ENCODE data around the gene CCDC190.

Gene CCDC190

DNA sequence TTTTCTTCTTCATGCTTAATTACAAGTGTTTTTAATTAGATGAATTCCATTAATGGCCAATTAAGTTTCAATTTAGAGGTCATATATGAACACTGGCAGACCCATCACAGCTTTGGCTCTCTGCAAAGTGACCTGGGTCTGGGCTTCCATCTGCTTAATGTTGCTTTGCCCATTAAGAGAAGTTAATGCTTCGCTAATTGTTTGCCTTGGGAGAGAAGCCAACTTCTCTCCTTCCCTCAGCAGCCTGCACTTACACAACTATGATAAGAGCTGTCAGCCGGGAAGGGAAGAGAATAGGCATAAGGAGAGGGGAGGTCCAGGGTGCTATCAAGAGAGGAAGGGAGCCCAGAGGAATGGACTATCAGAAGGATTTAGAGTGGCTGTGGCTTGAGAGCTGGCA lies 29.0 kb upstream of the CCDC190 start:
- TF ChIP-seq, protein P1, sequence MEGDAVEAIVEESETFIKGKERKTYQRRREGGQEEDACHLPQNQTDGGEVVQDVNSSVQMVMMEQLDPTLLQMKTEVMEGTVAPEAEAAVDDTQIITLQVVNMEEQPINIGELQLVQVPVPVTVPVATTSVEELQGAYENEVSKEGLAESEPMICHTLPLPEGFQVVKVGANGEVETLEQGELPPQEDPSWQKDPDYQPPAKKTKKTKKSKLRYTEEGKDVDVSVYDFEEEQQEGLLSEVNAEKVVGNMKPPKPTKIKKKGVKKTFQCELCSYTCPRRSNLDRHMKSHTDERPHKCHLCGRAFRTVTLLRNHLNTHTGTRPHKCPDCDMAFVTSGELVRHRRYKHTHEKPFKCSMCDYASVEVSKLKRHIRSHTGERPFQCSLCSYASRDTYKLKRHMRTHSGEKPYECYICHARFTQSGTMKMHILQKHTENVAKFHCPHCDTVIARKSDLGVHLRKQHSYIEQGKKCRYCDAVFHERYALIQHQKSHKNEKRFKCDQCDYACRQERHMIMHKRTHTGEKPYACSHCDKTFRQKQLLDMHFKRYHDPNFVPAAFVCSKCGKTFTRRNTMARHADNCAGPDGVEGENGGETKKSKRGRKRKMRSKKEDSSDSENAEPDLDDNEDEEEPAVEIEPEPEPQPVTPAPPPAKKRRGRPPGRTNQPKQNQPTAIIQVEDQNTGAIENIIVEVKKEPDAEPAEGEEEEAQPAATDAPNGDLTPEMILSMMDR (IDR thresholded peaks at IDR 0.05), result no peak

DNA sequence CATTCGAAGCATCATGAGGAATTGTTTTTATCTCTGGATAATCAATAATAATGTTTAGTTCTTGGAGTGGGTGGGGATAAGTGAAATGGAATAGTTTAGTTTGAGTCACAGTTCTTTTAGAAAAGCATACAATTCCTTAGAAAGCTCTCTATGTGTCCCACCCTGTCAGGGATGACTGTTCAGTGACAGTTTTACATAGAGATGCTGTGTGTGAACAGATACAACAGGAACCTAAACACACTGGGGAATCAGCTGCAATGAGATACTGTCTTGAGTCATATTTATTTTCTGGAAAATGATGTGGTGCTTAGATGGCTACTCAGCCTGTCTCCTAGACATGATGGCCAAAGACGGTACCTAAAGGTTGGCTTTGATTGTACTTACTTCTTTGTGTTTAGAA lies 25.7 kb upstream of the CCDC190 start:
- TF ChIP-seq, protein P1 (IDR thresholded peaks at IDR 0.05), result no peak

DNA sequence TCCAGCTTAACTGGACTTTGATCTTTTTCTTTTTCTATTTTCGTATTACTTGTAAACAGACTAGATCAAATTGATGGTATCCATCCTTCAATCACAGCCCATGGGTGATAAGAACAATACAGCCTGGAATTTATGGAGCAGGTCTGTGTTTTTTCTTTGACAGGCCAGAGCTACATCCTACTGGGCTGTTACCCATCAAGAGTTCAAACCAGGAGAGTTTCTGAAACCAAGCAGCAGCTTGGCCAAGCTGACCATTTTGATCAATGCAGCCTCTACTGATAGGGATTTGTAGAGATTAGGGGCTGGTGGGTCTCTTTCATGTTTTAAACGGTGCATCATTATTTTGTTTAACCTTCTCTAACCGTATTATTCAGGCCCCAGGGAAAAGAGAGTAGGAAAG lies 24.3 kb upstream of the CCDC190 start:
- TF ChIP-seq, protein P1 (IDR thresholded peaks at IDR 0.05), result no peak

DNA sequence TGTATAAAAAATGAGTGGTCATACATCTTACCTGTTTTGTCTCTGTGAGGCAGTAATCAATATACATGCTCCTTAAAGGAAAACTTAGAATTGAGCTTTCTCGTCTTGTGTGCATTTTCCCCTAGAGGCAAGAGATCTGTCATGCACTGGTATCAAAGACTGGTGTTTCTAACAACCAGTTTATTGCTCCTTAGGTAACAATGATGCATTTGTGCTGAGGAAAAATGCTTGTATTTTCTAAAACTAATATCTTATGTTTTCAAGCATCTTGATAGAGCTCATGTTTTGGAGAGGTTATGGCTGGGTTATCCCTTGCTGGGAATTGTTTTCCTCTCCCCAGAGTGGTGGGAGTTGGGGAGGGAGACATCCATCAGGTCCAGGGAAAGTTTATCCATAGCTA lies 23.9 kb upstream of the CCDC190 start:
- TF ChIP-seq, protein P1 (IDR thresholded peaks at IDR 0.05), result no peak

DNA sequence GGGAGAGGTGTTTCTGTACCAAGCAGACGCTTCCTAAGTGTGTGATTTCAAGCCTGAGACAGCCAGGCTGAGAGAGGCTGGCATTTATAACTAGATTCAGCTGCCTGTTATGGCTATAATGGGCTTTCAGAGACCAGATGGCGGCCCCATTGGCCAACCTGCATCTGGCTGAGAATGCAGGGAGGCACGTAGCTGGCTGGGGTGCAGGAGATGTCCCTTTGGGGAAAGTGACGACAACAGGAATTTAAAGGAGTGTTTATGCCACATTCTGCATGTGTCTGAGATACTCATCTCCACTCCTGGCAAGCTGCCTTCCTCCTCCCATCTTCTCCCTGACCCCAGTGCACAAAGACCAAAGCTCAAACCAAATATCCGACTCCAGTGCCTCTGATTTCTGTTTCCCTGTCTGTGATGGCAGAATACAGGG lies 21.3 kb upstream of the CCDC190 start:
- TF ChIP-seq, protein P1 (IDR thresholded peaks at IDR 0.05), result no peak

DNA sequence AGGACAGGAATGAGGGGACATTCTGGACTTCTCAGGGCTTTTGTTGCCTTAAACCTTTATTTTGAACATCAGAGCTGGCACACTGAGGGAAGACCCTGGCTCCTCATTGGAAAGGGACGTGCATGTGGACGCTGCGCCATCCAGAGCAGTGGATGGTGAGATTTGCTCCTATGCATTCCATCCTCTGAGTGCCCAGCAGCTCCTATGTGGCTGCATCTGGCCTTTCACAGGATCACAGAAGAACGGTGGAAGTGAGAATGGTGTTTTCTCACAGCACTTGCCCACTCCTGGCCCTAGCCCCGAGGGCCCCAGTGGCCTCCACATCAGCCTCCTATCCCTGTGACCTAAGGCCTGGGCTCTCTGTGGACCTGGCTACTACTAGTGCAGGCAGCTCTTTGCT lies 20.6 kb upstream of the CCDC190 start:
- TF ChIP-seq, protein P1 (IDR thresholded peaks at IDR 0.05), result no peak

DNA sequence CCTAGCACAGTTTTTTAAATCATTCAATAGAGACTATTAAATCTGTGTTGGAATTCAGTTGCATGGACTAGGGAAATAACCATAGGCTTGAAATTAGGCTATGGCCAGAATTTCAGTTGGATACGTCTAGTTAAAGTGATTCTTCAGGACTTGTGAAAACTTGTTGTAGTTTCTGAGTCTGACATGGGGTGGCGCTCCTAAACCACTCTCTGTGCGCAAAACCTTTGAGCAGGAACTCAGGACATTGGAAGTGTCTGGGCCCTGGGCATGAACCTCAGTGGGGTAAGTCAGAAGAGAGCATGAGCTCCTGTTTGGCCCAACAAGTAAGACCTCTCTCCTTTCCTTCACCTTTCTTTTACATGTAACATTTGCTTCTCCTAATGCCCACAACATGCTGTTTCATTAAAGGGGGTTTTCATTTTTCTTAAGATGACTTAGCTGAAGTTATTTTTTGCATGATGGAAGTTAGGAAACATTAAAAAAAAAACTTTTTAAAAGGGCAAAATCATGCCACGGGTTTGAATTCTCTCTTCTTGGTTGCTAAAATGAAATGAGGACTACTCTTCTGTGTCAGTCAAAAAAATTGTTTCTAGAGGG lies 17.1 kb upstream of the CCDC190 start:
- TF ChIP-seq, protein P1 (IDR thresholded peaks at IDR 0.05), result peak; percentile 81

DNA sequence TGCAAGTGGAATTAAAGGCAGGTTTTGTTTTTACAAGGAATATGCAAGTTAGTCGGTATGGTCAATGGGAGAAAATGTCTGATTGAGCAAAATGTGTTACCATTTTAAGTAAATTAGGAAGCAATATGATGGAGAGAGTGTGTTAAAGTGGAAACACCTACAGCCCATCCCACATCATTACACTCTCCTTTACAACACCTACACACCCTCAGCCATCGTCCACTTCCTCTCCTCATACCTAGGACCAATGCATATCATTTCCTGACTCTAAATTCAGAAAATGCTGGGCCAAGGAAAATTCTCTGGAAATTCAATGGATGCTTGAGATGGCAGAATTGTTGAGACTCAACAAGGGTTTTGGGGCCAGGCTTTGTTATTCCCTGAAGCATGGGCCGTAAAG lies 16.4 kb upstream of the CCDC190 start:
- TF ChIP-seq, protein P1 (IDR thresholded peaks at IDR 0.05), result no peak
